Body of pancreas (tissue), 4 donors: ENCODE data around the gene C1QTNF6. TPM values are rescaled to one million over a fixed set of nuclear protein-coding genes. Genes with fewer than 3 reads are reported as not detected.
"Not testable (repeated sequence)": the region's sequence is repeated elsewhere in the genome, so short reads cannot be mapped to it uniquely, and the experiment has no call there.

Experiments used
- ATAC-seq: fragments of 150-250 bp; one replicate; pipeline ENCODE4 v1.9.1; 2016
- DNase-seq, 4 donors: peaks; one replicate each; pipeline ENCODE4 v3.0.0-alpha.2; 2019
- H3K27ac ChIP-seq, 4 donors: fragments of 200-600 bp; sonication (generic); 1 replicate in 3 of 4; 2 replicates in 1 of 4; pipeline versions ENCODE4 v1.5.1 to v1.6.1; 2016 to 2019; ENCODE audit warnings: mild to moderate bottlenecking in 1 of 4, mixed read lengths in 1 of 4, moderate library complexity in 1 of 4
- H3K27me3 ChIP-seq, 2 donors: fragments of 200-600 bp; sonication (generic); one replicate each; pipeline ENCODE4 v1.6.0; 2016; ENCODE audit warnings: mild to moderate bottlenecking in 1 of 2
- H3K36me3 ChIP-seq, 2 donors: fragments of 200-600 bp; sonication (generic); replicated peaks in 1 of 2; 2 replicates each; pipeline ENCODE4 v1.5.1; 2016; ENCODE audit warnings: low read depth in 2 of 2; ENCODE audit not compliant: insufficient read depth in 1 of 2
- H3K4me1 ChIP-seq: fragments of 200-600 bp; sonication (generic); one replicate; pipeline ENCODE4 v1.6.0; 2016
- H3K4me3 ChIP-seq, 2 donors: fragments of 200-600 bp; sonication (generic); 1 replicate in 1 of 2; 2 replicates in 1 of 2; pipeline ENCODE4 v1.5.1; 2016 to 2019
- H3K9me3 ChIP-seq, 3 donors: fragments of 200-600 bp; sonication (generic); 1 replicate in 2 of 3; 2 replicates in 1 of 3; pipeline ENCODE4 v1.5.1; 2016
- POLR2A ChIP-seq, 3 donors: fragments of 450-650 bp; IDR thresholded peaks; one replicate each; pipeline ENCODE4 v1.6.1; 2016; ENCODE audit warnings: antibody characterized with exemption in 3 of 3, mild to moderate bottlenecking in 2 of 3
- WGBS, 2 donors: methylation state at CpG; one replicate each; pipeline ENCODE4 v1.1.5; 2017; 5-methylcytosine and 5-hydroxymethylcytosine counted together
- intact Hi-C: fragments of 100-400 bp; cut with DNase I; formaldehyde crosslinking; loops from one replicate; pipeline ENCODE4 v1.15.1; 2023
- total RNA-seq, 2 donors: library from RNA; depleted of rRNA; stranded (reverse); fragments of >200 nt; gene quantifications; one replicate each; pipeline ENCODE4 v1.1.0, GENCODE V29; 2016
- TF ChIP-seq, protein P1 (sequence below), 7 experiments: fragments of 450-650 bp in 4 of 7; fragments of 200-600 bp in 3 of 7; sonication (generic) in 3 of 7; IDR thresholded peaks; one replicate each; pipeline ENCODE4 v1.5.1; 2016 to 2019; ENCODE audit warnings: antibody characterized with exemption in 7 of 7

C1QTNF6 gene
- total RNA-seq, 2 donors from 2014 or later, result 2.0 to 4.7 TPM

- no peak for ATAC-seq
- Histone ChIP-seq H3K9me3 (no peaks in the 10 kb centered on the region), H3K27ac (no peak overlapping the region), H3K27me3 (no peaks in the 10 kb centered on the region), H3K4me1 (peaks cover 6% of the 10 kb centered on the region), H3K4me3 (no peak overlapping the region), H3K36me3 (no peaks in the 10 kb centered on the region)
- no peak for TF ChIP-seq POLR2A (IDR thresholded peaks at IDR 0.05)
- TF ChIP-seq, protein P1, sequence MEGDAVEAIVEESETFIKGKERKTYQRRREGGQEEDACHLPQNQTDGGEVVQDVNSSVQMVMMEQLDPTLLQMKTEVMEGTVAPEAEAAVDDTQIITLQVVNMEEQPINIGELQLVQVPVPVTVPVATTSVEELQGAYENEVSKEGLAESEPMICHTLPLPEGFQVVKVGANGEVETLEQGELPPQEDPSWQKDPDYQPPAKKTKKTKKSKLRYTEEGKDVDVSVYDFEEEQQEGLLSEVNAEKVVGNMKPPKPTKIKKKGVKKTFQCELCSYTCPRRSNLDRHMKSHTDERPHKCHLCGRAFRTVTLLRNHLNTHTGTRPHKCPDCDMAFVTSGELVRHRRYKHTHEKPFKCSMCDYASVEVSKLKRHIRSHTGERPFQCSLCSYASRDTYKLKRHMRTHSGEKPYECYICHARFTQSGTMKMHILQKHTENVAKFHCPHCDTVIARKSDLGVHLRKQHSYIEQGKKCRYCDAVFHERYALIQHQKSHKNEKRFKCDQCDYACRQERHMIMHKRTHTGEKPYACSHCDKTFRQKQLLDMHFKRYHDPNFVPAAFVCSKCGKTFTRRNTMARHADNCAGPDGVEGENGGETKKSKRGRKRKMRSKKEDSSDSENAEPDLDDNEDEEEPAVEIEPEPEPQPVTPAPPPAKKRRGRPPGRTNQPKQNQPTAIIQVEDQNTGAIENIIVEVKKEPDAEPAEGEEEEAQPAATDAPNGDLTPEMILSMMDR (IDR thresholded peaks at IDR 0.05), result no peak
- 70% methylated on average over 5 of the region's 5 CpGs for WGBS, 2 donors
- DNase-seq, result no peak
- intact Hi-C loops, result no loop called here
Observed at GRCh38 chr22:37171662-37172061, 16.4 kb downstream of the C1QTNF6 start.

DNA sequence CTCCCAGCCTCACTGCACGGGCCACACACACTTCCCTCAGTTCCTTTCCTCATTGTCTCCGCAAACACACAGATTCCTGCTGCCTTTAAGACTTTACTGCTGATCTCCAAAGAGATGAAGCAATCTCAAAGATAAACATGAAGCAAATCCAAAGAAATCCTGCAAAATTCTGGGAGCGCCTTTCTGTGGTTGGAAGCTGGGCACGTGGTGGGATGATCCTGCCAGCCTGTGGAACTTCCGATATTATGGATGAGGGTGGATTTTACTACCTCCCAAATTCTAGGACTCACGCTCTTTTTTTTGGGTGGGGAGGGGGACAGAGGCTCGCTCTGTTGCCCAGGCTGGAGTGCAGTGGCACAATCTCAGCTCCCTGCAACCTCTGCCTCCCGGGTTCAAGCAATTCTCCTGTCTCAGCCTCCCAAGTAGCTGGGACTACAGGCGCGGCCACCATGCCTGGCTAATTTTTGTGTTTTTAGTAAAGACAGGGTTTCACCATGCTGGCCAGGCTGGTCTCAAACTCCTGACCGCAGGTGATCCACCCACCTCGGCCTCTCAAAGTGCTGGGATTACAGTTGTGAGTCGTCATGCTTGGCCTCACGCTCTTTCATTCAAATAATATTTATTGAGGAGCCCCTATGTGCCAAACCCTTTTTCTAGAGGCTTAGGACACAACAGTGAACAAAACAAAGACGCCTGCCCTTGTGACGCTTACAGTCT lies 17.2 kb downstream of the C1QTNF6 start:
- H3K27me3 ChIP-seq, H3K4me3 ChIP-seq, ATAC-seq, intact Hi-C loops, H3K9me3 ChIP-seq, H3K27ac ChIP-seq, H3K36me3 ChIP-seq, H3K4me1 ChIP-seq: not testable (repeated sequence)
- peak in 1 of 4 donors; percentile 0 for DNase-seq
- 74 to 78% methylated on average over 16 of the region's 16 CpGs for WGBS, 2 donors

GRCh38 chr22:37169947-37170688 lies 17.9 kb downstream of the C1QTNF6 start:
- peak in 1 of 4 donors; percentile 7 for DNase-seq
- intact Hi-C loops, result no loop called here
- Histone ChIP-seq H3K9me3 (no peaks in the 10 kb centered on the region), H3K4me1 (peaks cover 3% of the 10 kb centered on the region), H3K4me3 (no peak overlapping the region), H3K27me3 (no peaks in the 10 kb centered on the region), H3K36me3 (no peaks in the 10 kb centered on the region), H3K27ac (no peak overlapping the region)
- 68 to 75% methylated on average over 7 to 10 of the region's 10 CpGs for WGBS, 2 donors
- no peak for ATAC-seq
- TF ChIP-seq, protein P1 (IDR thresholded peaks at IDR 0.05), result no peak
- no peak for TF ChIP-seq POLR2A (IDR thresholded peaks at IDR 0.05)

DNA sequence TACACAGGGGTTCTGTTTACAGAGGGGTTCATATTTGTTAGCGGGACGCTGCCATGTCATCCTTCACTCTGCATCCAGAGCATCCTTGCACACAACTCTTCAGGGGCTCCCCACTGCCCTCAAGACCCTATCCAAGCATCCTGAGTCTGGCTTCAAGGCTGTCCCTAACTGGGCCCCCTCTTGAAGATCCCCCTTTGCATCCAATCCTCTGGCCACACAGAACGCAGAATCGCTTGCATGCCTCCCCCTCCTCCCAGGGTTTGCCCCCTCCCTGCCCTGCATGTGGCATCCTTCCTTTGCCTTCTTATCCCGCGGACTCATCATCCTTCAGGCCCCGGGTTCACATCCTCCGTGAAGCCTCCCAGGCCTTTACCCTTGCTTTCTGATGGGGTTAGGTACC lies 18.6 kb downstream of the C1QTNF6 start:
- H3K4me1 ChIP-seq, result peaks cover 3% of the 10 kb centered on the region
- 71 to 75% methylated on average over 8 of the region's 8 CpGs for WGBS, 2 donors
- ATAC-seq (no peak), DNase-seq (peak in 1 of 4 donors; percentile 3)
- no peaks in the 10 kb centered on the region for H3K9me3 ChIP-seq
- H3K4me3 ChIP-seq, result no peak overlapping the region
- no peaks in the 10 kb centered on the region for H3K36me3 ChIP-seq
- no peaks in the 10 kb centered on the region for H3K27me3 ChIP-seq
- intact Hi-C loops, result no loop called here
- H3K27ac ChIP-seq, result no peak overlapping the region
- TF ChIP-seq, protein P1 (IDR thresholded peaks at IDR 0.05), result no peak
- no peak for TF ChIP-seq POLR2A (IDR thresholded peaks at IDR 0.05)

DNA sequence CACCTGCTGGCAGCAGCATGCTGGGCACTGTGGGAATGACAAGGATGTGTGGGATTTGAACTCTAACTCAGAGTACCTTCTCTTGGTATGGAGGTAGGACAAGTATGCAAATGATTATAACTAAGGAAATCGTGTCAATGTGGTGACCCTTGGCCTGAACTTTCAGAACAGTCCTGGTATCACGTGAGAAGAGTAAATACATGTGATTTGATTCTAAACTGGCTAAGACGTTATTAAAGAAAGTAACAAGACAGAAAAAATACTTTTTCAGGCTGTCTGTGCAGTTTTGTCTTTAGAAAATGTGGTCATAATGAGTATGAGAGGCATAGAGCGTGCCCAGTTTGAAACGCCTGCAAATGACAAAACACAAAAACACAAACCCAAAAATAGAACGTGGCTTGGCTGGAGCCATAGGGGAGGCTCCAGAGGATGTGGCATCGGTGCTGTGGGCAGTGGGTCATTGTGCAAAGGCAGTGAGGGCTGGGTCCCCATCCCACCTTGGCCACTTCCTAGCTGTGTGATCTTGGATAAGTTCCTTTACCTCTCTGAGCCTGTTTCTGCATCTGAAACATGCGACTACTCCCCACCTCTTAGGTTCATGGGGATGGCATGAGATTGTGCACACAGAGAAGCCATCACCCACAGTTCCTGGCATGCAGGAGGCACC lies 19.9 kb downstream of the C1QTNF6 start:
- H3K4me1 ChIP-seq, result peaks cover 3% of the 10 kb centered on the region
- H3K9me3 ChIP-seq, result no peaks in the 10 kb centered on the region
- DNase-seq (peak in 1 of 4 donors; percentile 2), ATAC-seq (no peak)
- no peaks in the 10 kb centered on the region for H3K27me3 ChIP-seq
- H3K36me3 ChIP-seq, result no peaks in the 10 kb centered on the region
- intact Hi-C loops, result no loop called here
- no peak overlapping the region for H3K27ac ChIP-seq
- no peak for TF ChIP-seq POLR2A (IDR thresholded peaks at IDR 0.05)
- TF ChIP-seq, protein P1 (IDR thresholded peaks at IDR 0.05), result no peak
- no peak overlapping the region for H3K4me3 ChIP-seq
- WGBS, 2 donors, result 47 to 49% methylated on average over 8 of the region's 8 CpGs
